Nephron progenitor cell (in vitro differentiated cells): ENCODE data around the gene STX10.

ENCODE experiments used
- DNase-seq: peaks from one replicate; pipeline ENCODE4 v3.0.0; 2021
- H3K27ac Mint-ChIP-seq: 2 replicates; pipeline ENCODE4 v1.8.0; 2021; ENCODE audit warnings: mild to moderate bottlenecking, moderate library complexity, mixed read lengths
- H3K27me3 Mint-ChIP-seq: 2 replicates; pipeline ENCODE4 v1.8.0; 2021; ENCODE audit warnings: mild to moderate bottlenecking, low read depth, mixed read lengths; ENCODE audit not compliant: poor library complexity
- H3K36me3 Mint-ChIP-seq: 2 replicates; pipeline ENCODE4 v1.8.0; 2021; ENCODE audit warnings: low read depth, mixed read lengths
- H3K4me1 Mint-ChIP-seq: 2 replicates; pipeline ENCODE4 v1.8.0; 2021; ENCODE audit warnings: mixed read lengths
- H3K4me3 Mint-ChIP-seq: 2 replicates; pipeline ENCODE4 v1.8.0; 2021; ENCODE audit warnings: mild to moderate bottlenecking, moderate library complexity, mixed read lengths
- H3K9me3 Mint-ChIP-seq: 2 replicates; pipeline ENCODE4 v1.8.0; 2021; ENCODE audit warnings: mild to moderate bottlenecking, moderate library complexity, mixed read lengths
- CTCF ChIP-seq: fragments of 200-600 bp; sonication (generic); IDR thresholded peaks from 2 replicates; pipeline ENCODE4 v1.5.0; 2021; ENCODE audit warnings: antibody characterized with exemption

The STX10 gene

DNA sequence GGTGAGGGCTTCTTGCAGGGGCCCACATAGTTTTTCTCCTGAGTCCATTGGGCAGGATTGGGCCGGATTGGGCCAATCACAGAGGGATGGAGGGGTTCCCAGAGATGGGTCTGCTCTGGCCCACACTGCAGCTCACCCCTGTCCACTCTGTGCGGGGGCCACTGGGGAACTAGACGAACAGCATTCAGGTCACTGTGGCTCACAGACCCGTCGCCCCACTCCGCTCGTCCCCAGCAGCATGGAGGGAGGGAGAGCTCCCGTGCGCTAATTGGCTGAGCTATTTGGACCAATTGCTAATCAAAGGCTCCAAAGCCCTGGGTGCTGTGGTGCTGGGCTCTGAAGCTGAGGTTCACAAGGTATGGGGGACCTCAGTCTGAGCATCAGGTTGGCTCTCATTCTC, 20.8 kb downstream of the STX10 start:
- H3K4me3 Mint-ChIP-seq: no peak overlapping the region
- TF ChIP-seq CTCF: no peak
- no peaks in the 10 kb centered on the region for H3K9me3 Mint-ChIP-seq
- no peak overlapping the region for H3K27ac Mint-ChIP-seq
- peaks cover 28% of the 10 kb centered on the region for H3K36me3 Mint-ChIP-seq
- H3K4me1 Mint-ChIP-seq: peaks cover 27% of the 10 kb centered on the region
- DNase-seq: no peak
- no peaks in the 10 kb centered on the region for H3K27me3 Mint-ChIP-seq

DNA sequence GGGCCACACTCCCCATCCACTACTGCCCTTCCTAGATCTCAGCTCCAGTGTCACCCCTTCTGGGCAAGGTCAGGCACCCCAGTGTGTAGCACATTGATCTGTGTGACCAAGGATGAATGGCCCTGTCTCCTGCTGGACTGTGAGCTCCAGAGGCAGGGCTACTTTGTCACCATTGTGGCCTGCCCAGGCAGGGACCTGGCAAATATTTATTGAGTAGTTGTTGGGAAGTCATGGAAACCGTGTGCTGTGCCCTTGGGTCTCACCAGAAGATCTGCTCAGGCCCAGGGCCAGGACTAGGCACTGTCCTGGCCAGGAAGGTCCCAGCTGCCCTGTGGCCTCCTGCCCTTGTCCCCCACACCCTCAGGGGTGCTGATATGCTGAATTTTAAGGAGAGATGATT, 21.6 kb downstream of the STX10 start:
- H3K4me3 Mint-ChIP-seq: no peak overlapping the region
- peak overlapping the region; percentile 83 for H3K27ac Mint-ChIP-seq
- no peak for TF ChIP-seq CTCF
- H3K36me3 Mint-ChIP-seq: peaks cover 27% of the 10 kb centered on the region
- peaks cover 28% of the 10 kb centered on the region for H3K4me1 Mint-ChIP-seq
- no peaks in the 10 kb centered on the region for H3K27me3 Mint-ChIP-seq
- no peaks in the 10 kb centered on the region for H3K9me3 Mint-ChIP-seq
- no peak for DNase-seq

GRCh38 chr19:13127811-13128575, 22.2 kb downstream of the STX10 start:
- H3K4me1 Mint-ChIP-seq: peaks cover 32% of the 10 kb centered on the region
- H3K9me3 Mint-ChIP-seq: no peaks in the 10 kb centered on the region
- H3K4me3 Mint-ChIP-seq: no peak overlapping the region
- peak overlapping the region; percentile 83 for H3K27ac Mint-ChIP-seq
- TF ChIP-seq CTCF: no peak
- peaks cover 21% of the 10 kb centered on the region for H3K36me3 Mint-ChIP-seq
- no peak for DNase-seq
- H3K27me3 Mint-ChIP-seq: no peaks in the 10 kb centered on the region

DNA sequence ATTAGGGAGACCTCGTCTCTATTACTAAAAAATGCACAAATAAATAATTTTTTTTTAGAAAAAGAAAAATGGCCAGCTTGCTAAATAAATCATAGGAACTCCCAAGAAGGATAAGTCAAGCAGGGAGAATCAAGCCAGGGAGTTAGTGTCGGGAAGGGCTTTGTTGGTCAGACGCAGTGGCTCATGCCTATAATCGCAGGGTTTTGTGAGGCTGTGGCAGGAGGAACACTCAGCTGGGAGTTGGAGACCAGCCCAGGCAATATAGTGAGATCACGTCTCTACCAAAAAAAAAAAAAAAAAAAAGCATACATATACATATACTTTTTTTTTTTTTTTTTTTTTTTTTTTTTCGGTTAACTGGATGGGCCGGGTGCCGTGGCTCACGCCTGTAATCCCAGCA, 23.1 kb downstream of the STX10 start:
- Mint-ChIP-seq H3K4me1 (peaks cover 42% of the 10 kb centered on the region), H3K27ac (peak overlapping the region; percentile 39), H3K27me3 (no peaks in the 10 kb centered on the region), H3K4me3 (no peak overlapping the region), H3K36me3 (peaks cover 16% of the 10 kb centered on the region), H3K9me3 (no peaks in the 10 kb centered on the region)
- no peak for DNase-seq
- no peak for TF ChIP-seq CTCF

- DNase-seq: no peak
- Mint-ChIP-seq H3K4me1 (peaks cover 67% of the 10 kb centered on the region), H3K9me3 (no peaks in the 10 kb centered on the region), H3K27me3 (no peaks in the 10 kb centered on the region), H3K4me3 (no peak overlapping the region), H3K27ac (peak overlapping the region; percentile 87), H3K36me3 (peaks cover 15% of the 10 kb centered on the region)
- no peak for TF ChIP-seq CTCF
These were observed 26.9 kb downstream of the STX10 start for GRCh38 chr19:13122980-13123957.
